CD4-positive, alpha-beta T cell treated with Interleukin-17A for 1 hour (primary cell): ENCODE results near the gene CELF1.

Experiments
- DNase-seq: peaks from one replicate; pipeline ENCODE4 v3.0.0-alpha.2; 2020

CELF1 gene

GRCh38 chr11:47507563-47508239 is 45.2 kb downstream of the CELF1 start:
- DNase-seq, result no peak

- DNase-seq, result no peak
Measured at GRCh38 chr11:47506795-47507562, 46.0 kb downstream of the CELF1 start.

GRCh38 chr11:47506373-47506772 is 46.6 kb downstream of the CELF1 start:
- DNase-seq, result no peak

GRCh38 chr11:47504910-47505309 is 48.0 kb downstream of the CELF1 start:
- DNase-seq, result no peak

- no peak for DNase-seq
Measured at GRCh38 chr11:47503227-47503626, 49.7 kb downstream of the CELF1 start.

GRCh38 chr11:47502767-47503166 is 50.2 kb downstream of the CELF1 start:
- DNase-seq, result no peak

GRCh38 chr11:47501101-47501500 is 51.8 kb downstream of the CELF1 start:
- no peak for DNase-seq

GRCh38 chr11:47500121-47500520 is 52.8 kb downstream of the CELF1 start:
- no peak for DNase-seq

GRCh38 chr11:47499614-47500013 is 53.3 kb downstream of the CELF1 start:
- DNase-seq, result no peak

GRCh38 chr11:47499161-47499560 is 53.8 kb downstream of the CELF1 start:
- no peak for DNase-seq

- no peak for DNase-seq
Measured at GRCh38 chr11:47498584-47499152, 54.3 kb downstream of the CELF1 start.

GRCh38 chr11:47498149-47498548 is 54.8 kb downstream of the CELF1 start:
- no peak for DNase-seq

GRCh38 chr11:47496808-47497207 is 56.1 kb downstream of the CELF1 start:
- DNase-seq, result no peak

GRCh38 chr11:47495856-47496217 is 57.1 kb downstream of the CELF1 start:
- no peak for DNase-seq

GRCh38 chr11:47495011-47495855 is 57.7 kb downstream of the CELF1 start:
- DNase-seq, result no peak

- DNase-seq, result no peak
Measured at GRCh38 chr11:47489395-47489755, 63.6 kb downstream of the CELF1 start.

GRCh38 chr11:47488674-47489394 is 64.1 kb downstream of the CELF1 start:
- DNase-seq, result no peak

GRCh38 chr11:47488111-47488510 is 64.8 kb downstream of the CELF1 start:
- no peak for DNase-seq

- no peak for DNase-seq
Measured at GRCh38 chr11:47487421-47487820, 65.5 kb downstream of the CELF1 start.

- no peak for DNase-seq
Measured at GRCh38 chr11:47485107-47485506, 67.8 kb downstream of the CELF1 start.

- DNase-seq, result no peak
Measured at GRCh38 chr11:47483457-47483856, 69.5 kb downstream of the CELF1 start.

GRCh38 chr11:47480762-47481161 is 72.2 kb downstream of the CELF1 start:
- no peak for DNase-seq
